Renal cortex interstitium (tissue), 11 donors: ENCODE data around the gene CLEC2L. TPM values are rescaled to one million over a fixed set of nuclear protein-coding genes. Genes with fewer than 3 reads are reported as not detected.

Source experiments
- DNase-seq, 11 donors: peaks; one replicate each; pipeline ENCODE4 v3.0.0-alpha.2; 2013; ENCODE audit warnings: low read depth in 9 of 11, low spot score in 4 of 11; ENCODE audit errors: extremely low read depth in 1 of 11
- polyA plus RNA-seq, 3 donors: library from polyadenylated mRNA; unstranded; fragments of 120-200 nt; gene quantifications; one replicate each; pipeline ENCODE4 v1.2.1, GENCODE V29; 2013; ENCODE audit not compliant: insufficient read length in 3 of 3

Gene CLEC2L
- polyA plus RNA-seq, 3 donors = 1.00 to 1.3 (median 1.0) TPM

GRCh38 chr7:139591550-139592195 is 68.2 kb downstream of the CLEC2L start:
- DNase-seq = no peak

DNA sequence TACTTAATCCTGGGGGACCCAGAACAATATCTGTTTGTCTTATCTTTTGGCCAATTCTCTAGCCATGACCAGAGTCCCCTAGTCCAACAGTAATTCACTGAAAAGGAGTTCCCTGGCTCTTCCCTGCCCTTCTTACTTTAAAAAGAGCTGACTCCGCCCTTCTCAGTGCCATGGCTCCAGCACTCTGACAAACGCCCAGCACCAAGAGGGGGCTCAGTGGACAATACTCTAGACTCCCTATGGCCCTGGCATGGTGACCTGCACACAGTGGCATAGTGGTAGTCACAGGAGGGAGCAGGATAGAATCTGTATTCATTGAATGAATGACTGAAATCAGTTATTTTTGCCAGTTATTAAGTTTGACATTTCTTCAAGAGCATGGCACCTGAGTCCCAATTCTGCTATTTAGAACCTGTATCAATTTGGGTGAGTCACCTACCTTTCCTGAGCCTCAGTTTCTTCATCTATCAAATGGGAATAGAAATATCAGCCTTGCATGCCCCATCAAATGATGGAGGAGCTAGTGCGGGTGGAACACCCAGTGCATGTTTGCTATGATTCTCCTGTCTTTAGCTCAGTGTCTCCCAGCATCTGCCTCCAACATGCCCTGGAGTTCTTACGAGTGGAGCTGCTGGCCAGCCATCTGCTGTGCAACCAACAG is 69.4 kb downstream of the CLEC2L start:
- no peak for DNase-seq

DNA sequence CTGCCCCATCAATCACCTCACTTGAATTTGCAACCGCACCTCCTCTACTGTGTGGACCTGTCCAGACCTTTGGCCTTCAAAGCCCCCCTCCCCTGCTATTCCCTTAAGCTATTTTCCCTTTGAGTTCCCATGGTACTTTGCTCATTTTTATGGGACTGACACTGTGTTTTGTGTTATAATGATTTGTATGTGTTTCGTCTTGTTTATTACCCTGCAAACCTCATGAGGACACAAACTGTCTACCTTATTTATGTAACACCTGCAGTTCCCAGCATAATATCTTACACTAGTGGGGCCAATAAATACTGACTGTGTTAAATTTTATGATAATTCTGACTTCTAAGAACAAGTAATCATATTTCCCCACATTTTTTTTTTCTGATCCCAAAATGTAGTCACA is 70.6 kb downstream of the CLEC2L start:
- no peak for DNase-seq

Other genes starting within 250 kb of the CLEC2L start
- 10 to 100 TPM; 22.8 to 27.2 (median 26.8) TPM for gene FMC1, start 182.3 kb upstream of the CLEC2L start, polyA plus RNA-seq
- 100 to 1,000 TPM; 118 to 182 (median 151) TPM for gene LUC7L2, start 163.8 kb upstream of the CLEC2L start, polyA plus RNA-seq
- gene KLRG2, start 40.0 kb upstream of the CLEC2L start, polyA plus RNA-seq = 1 to 10 TPM in 2 of 3 donors, under 1 TPM in 1; 0.51 to 2.0 (median 1.1) TPM